HEK293 (cell line): ENCODE measurements around the gene CCDC9.

Experiments used
- KLF10 ChIP-seq: fragments of 450-650 bp; IDR thresholded peaks from 2 replicates; pipeline ENCODE4 v1.5.1; 2018; ENCODE audit warnings: missing biosample characterization, mild to moderate bottlenecking, missing genetic modification characterization
- PRDM1 ChIP-seq: fragments of 450-650 bp; formaldehyde crosslinking; IDR thresholded peaks from 2 replicates; pipeline ENCODE4; 2016; ENCODE audit warnings: missing biosample characterization, missing genetic modification characterization
- ZNF114 ChIP-seq: fragments of 450-650 bp; formaldehyde crosslinking; IDR thresholded peaks from 2 replicates; pipeline ENCODE4 v1.5.0; 2017; ENCODE audit warnings: missing biosample characterization, missing genetic modification characterization
- ZNF169 ChIP-seq: fragments of 450-650 bp; formaldehyde crosslinking; IDR thresholded peaks from 2 replicates; pipeline ENCODE4 v1.5.1; 2016; ENCODE audit warnings: missing biosample characterization, missing genetic modification characterization
- ZNF174 ChIP-seq: fragments of 450-650 bp; formaldehyde crosslinking; IDR thresholded peaks from 2 replicates; pipeline ENCODE4 v1.5.0; 2017; ENCODE audit warnings: missing biosample characterization, mild to moderate bottlenecking, missing genetic modification characterization
- ZNF23 ChIP-seq: fragments of 450-650 bp; formaldehyde crosslinking; IDR thresholded peaks from 2 replicates; pipeline ENCODE4 v1.5.1; 2016; ENCODE audit warnings: missing biosample characterization, missing genetic modification characterization, borderline replicate concordance
- ZNF311 ChIP-seq: fragments of 450-650 bp; formaldehyde crosslinking; IDR thresholded peaks from 2 replicates; pipeline ENCODE4 v1.5.1; 2017; ENCODE audit warnings: missing biosample characterization, missing genetic modification characterization, borderline replicate concordance
- ZNF514 ChIP-seq: fragments of 450-650 bp; formaldehyde crosslinking; IDR thresholded peaks from 2 replicates; pipeline ENCODE4 v1.5.1; 2016; ENCODE audit warnings: missing biosample characterization, missing genetic modification characterization
- ZNF600 ChIP-seq: fragments of 450-650 bp; formaldehyde crosslinking; IDR thresholded peaks from 2 replicates; pipeline ENCODE4 v1.5.1; 2016; ENCODE audit warnings: missing biosample characterization, missing genetic modification characterization
- ZNF626 ChIP-seq: fragments of 450-650 bp; sonication (Bioruptor Pico); formaldehyde crosslinking; IDR thresholded peaks from 2 replicates; pipeline ENCODE4 v1.5.1; 2018; ENCODE audit warnings: missing biosample characterization, missing genetic modification characterization, inconsistent platforms
- ZNF768 ChIP-seq: fragments of 450-650 bp; formaldehyde crosslinking; IDR thresholded peaks from 2 replicates; pipeline ENCODE4 v1.5.1; 2018; ENCODE audit warnings: missing biosample characterization, mild to moderate bottlenecking, missing genetic modification characterization
- ZNF777 ChIP-seq: fragments of 450-650 bp; formaldehyde crosslinking; IDR thresholded peaks from 2 replicates; pipeline ENCODE4 v1.5.1; 2017; ENCODE audit warnings: missing biosample characterization, missing genetic modification characterization, borderline replicate concordance
- ZNF792 ChIP-seq: fragments of 450-650 bp; formaldehyde crosslinking; IDR thresholded peaks from 2 replicates; pipeline ENCODE4 v1.5.1; 2016; ENCODE audit warnings: missing biosample characterization, missing genetic modification characterization
- ZSCAN23 ChIP-seq: fragments of 450-650 bp; formaldehyde crosslinking; IDR thresholded peaks from 2 replicates; pipeline ENCODE4 v1.5.1; 2016; ENCODE audit warnings: missing biosample characterization, missing genetic modification characterization
- TF ChIP-seq, protein P1 (sequence below): fragments of 450-650 bp; formaldehyde crosslinking; IDR thresholded peaks from 2 replicates; pipeline ENCODE4 v1.5.1; 2016; ENCODE audit warnings: missing biosample characterization, missing genetic modification characterization
- TF ChIP-seq, protein P2 (sequence below): fragments of 450-650 bp; formaldehyde crosslinking; IDR thresholded peaks from 2 replicates; pipeline ENCODE4 v1.5.1; 2016; ENCODE audit warnings: missing biosample characterization, missing genetic modification characterization, low read depth
- TF ChIP-seq, protein P3 (sequence below): fragments of 450-650 bp; formaldehyde crosslinking; IDR thresholded peaks from 2 replicates; pipeline ENCODE4 v1.5.1; 2017; ENCODE audit warnings: missing biosample characterization, mild to moderate bottlenecking, missing genetic modification characterization, moderate library complexity
- TF ChIP-seq, protein P4 (sequence below): fragments of 450-650 bp; formaldehyde crosslinking; IDR thresholded peaks from 2 replicates; pipeline ENCODE4 v1.5.1; 2016; ENCODE audit warnings: missing biosample characterization, missing genetic modification characterization
- TF ChIP-seq, protein P5 (sequence below): fragments of 450-650 bp; formaldehyde crosslinking; IDR thresholded peaks from 2 replicates; pipeline ENCODE4 v1.5.1; 2016; ENCODE audit warnings: missing biosample characterization, missing genetic modification characterization
- TF ChIP-seq, protein P6 (sequence below): fragments of 450-650 bp; IDR thresholded peaks from 2 replicates; pipeline ENCODE4 v1.5.1; 2018; ENCODE audit warnings: missing biosample characterization, mild to moderate bottlenecking, missing genetic modification characterization
- TF ChIP-seq, protein P7 (sequence below): fragments of 450-650 bp; formaldehyde crosslinking; IDR thresholded peaks from 2 replicates; pipeline ENCODE4 v1.5.1; 2016; ENCODE audit warnings: missing biosample characterization, missing genetic modification characterization
- TF ChIP-seq, protein P8 (sequence below): fragments of 450-650 bp; IDR thresholded peaks from 2 replicates; pipeline ENCODE4 v1.5.1; 2018; ENCODE audit warnings: missing biosample characterization, missing genetic modification characterization

The CCDC9 gene

DNA sequence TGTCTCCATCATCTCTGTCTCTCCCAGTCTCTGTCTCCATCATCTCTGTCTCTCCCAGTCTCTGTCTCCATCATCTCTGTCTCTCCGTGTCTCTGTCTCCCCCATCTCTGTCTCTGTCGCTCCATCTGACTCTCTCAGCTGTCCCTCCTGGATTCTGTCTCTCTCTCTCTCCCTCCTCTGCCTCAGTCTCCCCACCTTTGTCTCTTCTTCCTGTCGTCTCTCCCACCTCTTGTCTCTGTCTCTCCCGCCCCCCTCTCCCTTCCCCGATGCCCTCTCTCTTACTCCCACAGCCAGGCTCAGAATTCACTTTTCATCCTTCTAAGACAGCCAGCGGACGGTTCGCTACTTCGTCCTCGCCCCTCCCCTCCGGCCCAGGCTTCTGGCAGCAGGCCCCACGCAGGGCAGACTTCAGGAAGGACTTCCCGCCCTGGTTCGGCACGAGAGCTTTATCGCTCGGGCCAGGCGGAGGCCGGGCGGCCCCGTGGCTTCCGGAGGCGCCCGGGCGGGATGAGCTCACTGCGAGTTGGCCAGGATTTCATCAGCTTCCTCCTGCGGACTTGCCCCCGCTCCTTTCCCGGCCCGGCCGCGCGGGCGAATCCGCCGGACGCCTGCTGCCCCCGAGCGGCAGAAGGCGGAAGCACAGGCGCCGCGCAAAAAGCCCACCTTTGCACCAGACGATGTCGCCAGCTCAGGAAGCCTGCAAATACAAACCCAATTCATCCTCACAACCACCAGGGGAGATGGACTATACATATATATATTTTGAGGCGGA lies 12.4 kb upstream of the CCDC9 start (continued):
- TF ChIP-seq, protein P1, sequence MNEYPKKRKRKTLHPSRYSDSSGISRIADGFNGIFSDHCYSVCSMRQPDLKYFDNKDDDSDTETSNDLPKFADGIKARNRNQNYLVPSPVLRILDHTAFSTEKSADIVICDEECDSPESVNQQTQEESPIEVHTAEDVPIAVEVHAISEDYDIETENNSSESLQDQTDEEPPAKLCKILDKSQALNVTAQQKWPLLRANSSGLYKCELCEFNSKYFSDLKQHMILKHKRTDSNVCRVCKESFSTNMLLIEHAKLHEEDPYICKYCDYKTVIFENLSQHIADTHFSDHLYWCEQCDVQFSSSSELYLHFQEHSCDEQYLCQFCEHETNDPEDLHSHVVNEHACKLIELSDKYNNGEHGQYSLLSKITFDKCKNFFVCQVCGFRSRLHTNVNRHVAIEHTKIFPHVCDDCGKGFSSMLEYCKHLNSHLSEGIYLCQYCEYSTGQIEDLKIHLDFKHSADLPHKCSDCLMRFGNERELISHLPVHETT: peak; percentile 83; the same call in 1 of the 2 replicates
- TF ChIP-seq, protein P2, sequence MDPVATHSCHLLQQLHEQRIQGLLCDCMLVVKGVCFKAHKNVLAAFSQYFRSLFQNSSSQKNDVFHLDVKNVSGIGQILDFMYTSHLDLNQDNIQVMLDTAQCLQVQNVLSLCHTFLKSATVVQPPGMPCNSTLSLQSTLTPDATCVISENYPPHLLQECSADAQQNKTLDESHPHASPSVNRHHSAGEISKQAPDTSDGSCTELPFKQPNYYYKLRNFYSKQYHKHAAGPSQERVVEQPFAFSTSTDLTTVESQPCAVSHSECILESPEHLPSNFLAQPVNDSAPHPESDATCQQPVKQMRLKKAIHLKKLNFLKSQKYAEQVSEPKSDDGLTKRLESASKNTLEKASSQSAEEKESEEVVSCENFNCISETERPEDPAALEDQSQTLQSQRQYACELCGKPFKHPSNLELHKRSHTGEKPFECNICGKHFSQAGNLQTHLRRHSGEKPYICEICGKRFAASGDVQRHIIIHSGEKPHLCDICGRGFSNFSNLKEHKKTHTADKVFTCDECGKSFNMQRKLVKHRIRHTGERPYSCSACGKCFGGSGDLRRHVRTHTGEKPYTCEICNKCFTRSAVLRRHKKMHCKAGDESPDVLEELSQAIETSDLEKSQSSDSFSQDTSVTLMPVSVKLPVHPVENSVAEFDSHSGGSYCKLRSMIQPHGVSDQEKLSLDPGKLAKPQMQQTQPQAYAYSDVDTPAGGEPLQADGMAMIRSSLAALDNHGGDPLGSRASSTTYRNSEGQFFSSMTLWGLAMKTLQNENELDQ (tag by site-specific recombination): no peak
- TF ChIP-seq ZNF169 (tag by site-specific recombination): peak; percentile 86
- no peak for TF ChIP-seq ZNF311 (tag by site-specific recombination)
- TF ChIP-seq ZNF600 (tag by site-specific recombination): peak; percentile 64
- TF ChIP-seq, protein P3, sequence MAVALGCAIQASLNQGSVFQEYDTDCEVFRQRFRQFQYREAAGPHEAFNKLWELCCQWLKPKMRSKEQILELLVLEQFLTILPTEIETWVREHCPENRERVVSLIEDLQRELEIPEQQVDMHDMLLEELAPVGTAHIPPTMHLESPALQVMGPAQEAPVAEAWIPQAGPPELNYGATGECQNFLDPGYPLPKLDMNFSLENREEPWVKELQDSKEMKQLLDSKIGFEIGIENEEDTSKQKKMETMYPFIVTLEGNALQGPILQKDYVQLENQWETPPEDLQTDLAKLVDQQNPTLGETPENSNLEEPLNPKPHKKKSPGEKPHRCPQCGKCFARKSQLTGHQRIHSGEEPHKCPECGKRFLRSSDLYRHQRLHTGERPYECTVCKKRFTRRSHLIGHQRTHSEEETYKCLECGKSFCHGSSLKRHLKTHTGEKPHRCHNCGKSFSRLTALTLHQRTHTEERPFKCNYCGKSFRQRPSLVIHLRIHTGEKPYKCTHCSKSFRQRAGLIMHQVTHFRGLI (tag by site-specific recombination): peak; percentile 86
- TF ChIP-seq ZNF626 (tag by site-specific recombination): no peak
- peak; percentile 95 for TF ChIP-seq KLF10 (tag by site-specific recombination)
- peak; percentile 61; the same call in 1 of the 2 replicates for TF ChIP-seq ZNF768
- peak; percentile 57; the same call in 1 of the 2 replicates for TF ChIP-seq ZNF792
- peak; percentile 88; the same call in 1 of the 2 replicates for TF ChIP-seq ZNF777 (tag by site-specific recombination)
- no peak for TF ChIP-seq ZNF514 (tag by site-specific recombination)
- no peak for TF ChIP-seq ZNF114 (tag by site-specific recombination)
- TF ChIP-seq, protein P4, sequence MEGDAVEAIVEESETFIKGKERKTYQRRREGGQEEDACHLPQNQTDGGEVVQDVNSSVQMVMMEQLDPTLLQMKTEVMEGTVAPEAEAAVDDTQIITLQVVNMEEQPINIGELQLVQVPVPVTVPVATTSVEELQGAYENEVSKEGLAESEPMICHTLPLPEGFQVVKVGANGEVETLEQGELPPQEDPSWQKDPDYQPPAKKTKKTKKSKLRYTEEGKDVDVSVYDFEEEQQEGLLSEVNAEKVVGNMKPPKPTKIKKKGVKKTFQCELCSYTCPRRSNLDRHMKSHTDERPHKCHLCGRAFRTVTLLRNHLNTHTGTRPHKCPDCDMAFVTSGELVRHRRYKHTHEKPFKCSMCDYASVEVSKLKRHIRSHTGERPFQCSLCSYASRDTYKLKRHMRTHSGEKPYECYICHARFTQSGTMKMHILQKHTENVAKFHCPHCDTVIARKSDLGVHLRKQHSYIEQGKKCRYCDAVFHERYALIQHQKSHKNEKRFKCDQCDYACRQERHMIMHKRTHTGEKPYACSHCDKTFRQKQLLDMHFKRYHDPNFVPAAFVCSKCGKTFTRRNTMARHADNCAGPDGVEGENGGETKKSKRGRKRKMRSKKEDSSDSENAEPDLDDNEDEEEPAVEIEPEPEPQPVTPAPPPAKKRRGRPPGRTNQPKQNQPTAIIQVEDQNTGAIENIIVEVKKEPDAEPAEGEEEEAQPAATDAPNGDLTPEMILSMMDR: peak; percentile 99
- TF ChIP-seq ZNF174 (tag by site-specific recombination): no peak
- TF ChIP-seq, protein P5, sequence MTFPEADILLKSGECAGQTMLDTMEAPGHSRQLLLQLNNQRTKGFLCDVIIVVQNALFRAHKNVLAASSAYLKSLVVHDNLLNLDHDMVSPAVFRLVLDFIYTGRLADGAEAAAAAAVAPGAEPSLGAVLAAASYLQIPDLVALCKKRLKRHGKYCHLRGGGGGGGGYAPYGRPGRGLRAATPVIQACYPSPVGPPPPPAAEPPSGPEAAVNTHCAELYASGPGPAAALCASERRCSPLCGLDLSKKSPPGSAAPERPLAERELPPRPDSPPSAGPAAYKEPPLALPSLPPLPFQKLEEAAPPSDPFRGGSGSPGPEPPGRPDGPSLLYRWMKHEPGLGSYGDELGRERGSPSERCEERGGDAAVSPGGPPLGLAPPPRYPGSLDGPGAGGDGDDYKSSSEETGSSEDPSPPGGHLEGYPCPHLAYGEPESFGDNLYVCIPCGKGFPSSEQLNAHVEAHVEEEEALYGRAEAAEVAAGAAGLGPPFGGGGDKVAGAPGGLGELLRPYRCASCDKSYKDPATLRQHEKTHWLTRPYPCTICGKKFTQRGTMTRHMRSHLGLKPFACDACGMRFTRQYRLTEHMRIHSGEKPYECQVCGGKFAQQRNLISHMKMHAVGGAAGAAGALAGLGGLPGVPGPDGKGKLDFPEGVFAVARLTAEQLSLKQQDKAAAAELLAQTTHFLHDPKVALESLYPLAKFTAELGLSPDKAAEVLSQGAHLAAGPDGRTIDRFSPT (tag by site-specific recombination): peak; percentile 86; the same call in 1 of the 2 replicates
- TF ChIP-seq, protein P6, sequence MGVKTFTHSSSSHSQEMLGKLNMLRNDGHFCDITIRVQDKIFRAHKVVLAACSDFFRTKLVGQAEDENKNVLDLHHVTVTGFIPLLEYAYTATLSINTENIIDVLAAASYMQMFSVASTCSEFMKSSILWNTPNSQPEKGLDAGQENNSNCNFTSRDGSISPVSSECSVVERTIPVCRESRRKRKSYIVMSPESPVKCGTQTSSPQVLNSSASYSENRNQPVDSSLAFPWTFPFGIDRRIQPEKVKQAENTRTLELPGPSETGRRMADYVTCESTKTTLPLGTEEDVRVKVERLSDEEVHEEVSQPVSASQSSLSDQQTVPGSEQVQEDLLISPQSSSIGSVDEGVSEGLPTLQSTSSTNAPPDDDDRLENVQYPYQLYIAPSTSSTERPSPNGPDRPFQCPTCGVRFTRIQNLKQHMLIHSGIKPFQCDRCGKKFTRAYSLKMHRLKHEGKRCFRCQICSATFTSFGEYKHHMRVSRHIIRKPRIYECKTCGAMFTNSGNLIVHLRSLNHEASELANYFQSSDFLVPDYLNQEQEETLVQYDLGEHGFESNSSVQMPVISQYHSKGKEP: peak; percentile 65; the same call in 1 of the 2 replicates
- 0 out of 2 replicates have a peak, but pooled peaks have one; percentile 65 for TF ChIP-seq ZSCAN23 (tag by site-specific recombination)
- TF ChIP-seq, protein P7, sequence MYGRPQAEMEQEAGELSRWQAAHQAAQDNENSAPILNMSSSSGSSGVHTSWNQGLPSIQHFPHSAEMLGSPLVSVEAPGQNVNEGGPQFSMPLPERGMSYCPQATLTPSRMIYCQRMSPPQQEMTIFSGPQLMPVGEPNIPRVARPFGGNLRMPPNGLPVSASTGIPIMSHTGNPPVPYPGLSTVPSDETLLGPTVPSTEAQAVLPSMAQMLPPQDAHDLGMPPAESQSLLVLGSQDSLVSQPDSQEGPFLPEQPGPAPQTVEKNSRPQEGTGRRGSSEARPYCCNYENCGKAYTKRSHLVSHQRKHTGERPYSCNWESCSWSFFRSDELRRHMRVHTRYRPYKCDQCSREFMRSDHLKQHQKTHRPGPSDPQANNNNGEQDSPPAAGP: peak; percentile 90
- TF ChIP-seq, protein P8, sequence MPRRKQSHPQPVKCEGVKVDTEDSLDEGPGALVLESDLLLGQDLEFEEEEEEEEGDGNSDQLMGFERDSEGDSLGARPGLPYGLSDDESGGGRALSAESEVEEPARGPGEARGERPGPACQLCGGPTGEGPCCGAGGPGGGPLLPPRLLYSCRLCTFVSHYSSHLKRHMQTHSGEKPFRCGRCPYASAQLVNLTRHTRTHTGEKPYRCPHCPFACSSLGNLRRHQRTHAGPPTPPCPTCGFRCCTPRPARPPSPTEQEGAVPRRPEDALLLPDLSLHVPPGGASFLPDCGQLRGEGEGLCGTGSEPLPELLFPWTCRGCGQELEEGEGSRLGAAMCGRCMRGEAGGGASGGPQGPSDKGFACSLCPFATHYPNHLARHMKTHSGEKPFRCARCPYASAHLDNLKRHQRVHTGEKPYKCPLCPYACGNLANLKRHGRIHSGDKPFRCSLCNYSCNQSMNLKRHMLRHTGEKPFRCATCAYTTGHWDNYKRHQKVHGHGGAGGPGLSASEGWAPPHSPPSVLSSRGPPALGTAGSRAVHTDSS: peak; percentile 64
- TF ChIP-seq ZNF23 (tag by site-specific recombination): 0 out of 2 replicates have a peak, but pooled peaks have one; percentile 61
- peak; percentile 88 for TF ChIP-seq PRDM1 (tag by site-specific recombination)
